Astrocyte (in vitro differentiated cells and primary cell): ENCODE results near the gene TBC1D22B.
"Not testable (repeated sequence)": the region's sequence is repeated elsewhere in the genome, so short reads cannot be mapped to it uniquely, and the experiment has no call there.

Experiments
- CTCF ChIP-seq: IDR thresholded peaks from 2 replicates; pipeline ENCODE4 v1.5.1; 2011; ENCODE audit warnings: low read depth, mild to moderate bottlenecking, inconsistent platforms, low read length, moderate library complexity; ENCODE audit not compliant: insufficient read depth
- EZH2 ChIP-seq: IDR thresholded peaks from 2 replicates; pipeline ENCODE4 v1.6.1; 2012; ENCODE audit warnings: mild to moderate bottlenecking, low read length, inconsistent platforms; ENCODE audit not compliant: insufficient read depth

- TF ChIP-seq CTCF, EZH2: not testable (repeated sequence)
Observed at GRCh38 chr6:37345804-37346203, 88.2 kb downstream of the TBC1D22B start.
